ENCODE results near the gene DHX8.
"Not testable (repeated sequence)": the region's sequence is repeated elsewhere in the genome, so short reads cannot be mapped to it uniquely, and the experiment has no call there.

DHX8 gene

GRCh38 chr17:43451741-43452140, 32.0 kb upstream of the DHX8 start:
- H3K9ac ChIP-seq (ENCODE audit: low read depth, low read length); H3K4me1 ChIP-seq (ENCODE audit: insufficient read depth, low read length); H3K36me3 ChIP-seq (ENCODE audit: insufficient read depth, low read length); H3K9me3 ChIP-seq (ENCODE audit: control insufficient read depth, insufficient read depth, low read length): not testable (repeated sequence)

GRCh38 chr17:43453331-43453812, 30.4 kb upstream of the DHX8 start:
- H3K9ac ChIP-seq (ENCODE audit: low read depth, low read length) = no peak overlapping the region
- no peaks in the 10 kb centered on the region for H3K9me3 ChIP-seq (ENCODE audit: control insufficient read depth, insufficient read depth, low read length)
- H3K36me3 ChIP-seq (ENCODE audit: insufficient read depth, low read length) = no peaks in the 10 kb centered on the region
- H3K4me1 ChIP-seq (ENCODE audit: insufficient read depth, low read length) = peaks cover 10% of the 10 kb centered on the region; the same call in 1 of the 2 replicates

- Histone ChIP-seq H3K4me1 (ENCODE audit: insufficient read depth, low read length) (peaks cover 15% of the 10 kb centered on the region), H3K9ac (ENCODE audit: low read depth, low read length) (no peak overlapping the region), H3K36me3 (ENCODE audit: insufficient read depth, low read length) (no peaks in the 10 kb centered on the region), H3K9me3 (ENCODE audit: control insufficient read depth, insufficient read depth, low read length) (no peaks in the 10 kb centered on the region)
Observed at GRCh38 chr17:43454868-43455267, 28.9 kb upstream of the DHX8 start.

GRCh38 chr17:43456029-43456428, 27.7 kb upstream of the DHX8 start:
- Histone ChIP-seq H3K36me3 (ENCODE audit: insufficient read depth, low read length) (no peaks in the 10 kb centered on the region), H3K9me3 (ENCODE audit: control insufficient read depth, insufficient read depth, low read length) (no peaks in the 10 kb centered on the region), H3K4me1 (ENCODE audit: insufficient read depth, low read length) (peaks cover 15% of the 10 kb centered on the region), H3K9ac (ENCODE audit: low read depth, low read length) (no peak overlapping the region)

GRCh38 chr17:43456661-43457361, 27.0 kb upstream of the DHX8 start:
- Histone ChIP-seq H3K36me3 (ENCODE audit: insufficient read depth, low read length) (no peaks in the 10 kb centered on the region), H3K9me3 (ENCODE audit: control insufficient read depth, insufficient read depth, low read length) (no peaks in the 10 kb centered on the region), H3K9ac (ENCODE audit: low read depth, low read length) (no peak overlapping the region), H3K4me1 (ENCODE audit: insufficient read depth, low read length) (peaks cover 15% of the 10 kb centered on the region)

GRCh38 chr17:43457362-43457692, 26.4 kb upstream of the DHX8 start:
- Histone ChIP-seq H3K4me1 (ENCODE audit: insufficient read depth, low read length) (peaks cover 15% of the 10 kb centered on the region), H3K36me3 (ENCODE audit: insufficient read depth, low read length) (no peaks in the 10 kb centered on the region), H3K9me3 (ENCODE audit: control insufficient read depth, insufficient read depth, low read length) (no peaks in the 10 kb centered on the region), H3K9ac (ENCODE audit: low read depth, low read length) (no peak overlapping the region)

- not testable (repeated sequence) for H3K36me3 ChIP-seq (ENCODE audit: insufficient read depth, low read length); H3K9me3 ChIP-seq (ENCODE audit: control insufficient read depth, insufficient read depth, low read length); H3K9ac ChIP-seq (ENCODE audit: low read depth, low read length)
- peaks cover 15% of the 10 kb centered on the region for H3K4me1 ChIP-seq (ENCODE audit: insufficient read depth, low read length)
Observed at GRCh38 chr17:43459878-43460277, 23.9 kb upstream of the DHX8 start.

- no peaks in the 10 kb centered on the region for H3K9me3 ChIP-seq (ENCODE audit: control insufficient read depth, insufficient read depth, low read length)
- no peaks in the 10 kb centered on the region for H3K36me3 ChIP-seq (ENCODE audit: insufficient read depth, low read length)
- no peak overlapping the region for H3K9ac ChIP-seq (ENCODE audit: low read depth, low read length)
- H3K4me1 ChIP-seq (ENCODE audit: insufficient read depth, low read length) = peaks cover 15% of the 10 kb centered on the region
Observed at GRCh38 chr17:43461185-43461584, 22.6 kb upstream of the DHX8 start.

- peaks cover 13% of the 10 kb centered on the region for H3K4me1 ChIP-seq (ENCODE audit: insufficient read depth, low read length)
- not testable (repeated sequence) for H3K9ac ChIP-seq (ENCODE audit: low read depth, low read length); H3K36me3 ChIP-seq (ENCODE audit: insufficient read depth, low read length); H3K9me3 ChIP-seq (ENCODE audit: control insufficient read depth, insufficient read depth, low read length)
Observed at GRCh38 chr17:43462569-43462968, 21.2 kb upstream of the DHX8 start.

- H3K9ac ChIP-seq (ENCODE audit: low read depth, low read length) = no peak overlapping the region
- H3K9me3 ChIP-seq (ENCODE audit: control insufficient read depth, insufficient read depth, low read length) = no peaks in the 10 kb centered on the region
- H3K36me3 ChIP-seq (ENCODE audit: insufficient read depth, low read length) = no peaks in the 10 kb centered on the region
- H3K4me1 ChIP-seq (ENCODE audit: insufficient read depth, low read length) = peaks cover 6% of the 10 kb centered on the region
Observed at GRCh38 chr17:43463241-43463640, 20.5 kb upstream of the DHX8 start.

- Histone ChIP-seq H3K36me3 (ENCODE audit: insufficient read depth, low read length) (no peaks in the 10 kb centered on the region), H3K4me1 (ENCODE audit: insufficient read depth, low read length) (0 out of 2 replicates have a peak, but pooled peaks cover 7% of the 10 kb centered on the region), H3K9me3 (ENCODE audit: control insufficient read depth, insufficient read depth, low read length) (no peaks in the 10 kb centered on the region), H3K9ac (ENCODE audit: low read depth, low read length) (no peak overlapping the region)
Observed at GRCh38 chr17:43464046-43464445, 19.7 kb upstream of the DHX8 start.

- no peaks in the 10 kb centered on the region for H3K9me3 ChIP-seq (ENCODE audit: control insufficient read depth, insufficient read depth, low read length)
- H3K9ac ChIP-seq (ENCODE audit: low read depth, low read length) = no peak overlapping the region
- H3K4me1 ChIP-seq (ENCODE audit: insufficient read depth, low read length) = 0 out of 2 replicates have a peak, but pooled peaks cover 7% of the 10 kb centered on the region
- no peaks in the 10 kb centered on the region for H3K36me3 ChIP-seq (ENCODE audit: insufficient read depth, low read length)
Observed at GRCh38 chr17:43465049-43465448, 18.7 kb upstream of the DHX8 start.

- Histone ChIP-seq H3K9ac (ENCODE audit: low read depth, low read length) (no peak overlapping the region), H3K4me1 (ENCODE audit: insufficient read depth, low read length) (peaks cover 11% of the 10 kb centered on the region; the same call in 1 of the 2 replicates), H3K9me3 (ENCODE audit: control insufficient read depth, insufficient read depth, low read length) (no peaks in the 10 kb centered on the region), H3K36me3 (ENCODE audit: insufficient read depth, low read length) (no peaks in the 10 kb centered on the region)
Observed at GRCh38 chr17:43467981-43468581, 15.7 kb upstream of the DHX8 start.

GRCh38 chr17:43468691-43469139, 15.1 kb upstream of the DHX8 start:
- no peaks in the 10 kb centered on the region for H3K36me3 ChIP-seq (ENCODE audit: insufficient read depth, low read length)
- peaks cover 11% of the 10 kb centered on the region; the same call in 1 of the 2 replicates for H3K4me1 ChIP-seq (ENCODE audit: insufficient read depth, low read length)
- H3K9ac ChIP-seq (ENCODE audit: low read depth, low read length) = no peak overlapping the region

GRCh38 chr17:43469145-43469544, 14.6 kb upstream of the DHX8 start:
- no peaks in the 10 kb centered on the region for H3K36me3 ChIP-seq (ENCODE audit: insufficient read depth, low read length)
- no peak overlapping the region for H3K9ac ChIP-seq (ENCODE audit: low read depth, low read length)
- H3K9me3 ChIP-seq (ENCODE audit: control insufficient read depth, insufficient read depth, low read length) = no peaks in the 10 kb centered on the region
- peaks cover 11% of the 10 kb centered on the region; the same call in 1 of the 2 replicates for H3K4me1 ChIP-seq (ENCODE audit: insufficient read depth, low read length)

More at GRCh38 chr17:43468691-43469139, 15.1 kb upstream of the DHX8 start:
- H3K9me3 ChIP-seq (ENCODE audit: control insufficient read depth, insufficient read depth, low read length) = no peaks in the 10 kb centered on the region
